Limb (tissue), 2 donors: ENCODE results near the gene LAGE3.
"Not testable (repeated sequence)": the region's sequence is repeated elsewhere in the genome, so short reads cannot be mapped to it uniquely, and the experiment has no call there.

Experiments used
- DNase-seq, 2 donors: peaks; one replicate each; pipeline ENCODE4 v3.0.0-alpha.2; 2016; ENCODE audit errors: extremely low spot score in 2 of 2

Gene LAGE3

GRCh38 chrX:154502098-154502497 lies 23.0 kb upstream of the LAGE3 start:
- no peak for DNase-seq

GRCh38 chrX:154501423-154501822 lies 22.3 kb upstream of the LAGE3 start:
- DNase-seq: not testable (repeated sequence)

- DNase-seq: not testable (repeated sequence)
These were observed 17.6 kb upstream of the LAGE3 start for GRCh38 chrX:154496591-154497137.

GRCh38 chrX:154495472-154495922 lies 16.4 kb upstream of the LAGE3 start:
- DNase-seq: no peak

GRCh38 chrX:154494715-154495114 lies 15.6 kb upstream of the LAGE3 start:
- no peak for DNase-seq

GRCh38 chrX:154490414-154491083 lies 11.5 kb upstream of the LAGE3 start, which contains the start of gene SLC10A3:
Gene SLC10A3 (minus strand): TSS chrX:154490629. CDS start chrX:154488940, 1,689 bp downstream.
- DNase-seq: peak; percentile 80 to 92

- no peak for DNase-seq
These were observed 10.9 kb upstream of the LAGE3 start for GRCh38 chrX:154490021-154490413.

- DNase-seq: no peak
These were observed 10.1 kb upstream of the LAGE3 start for GRCh38 chrX:154489182-154489581.

- DNase-seq: no peak
These were observed 9.4 kb upstream of the LAGE3 start for GRCh38 chrX:154488336-154489075.

- DNase-seq: no peak
These were observed 8.6 kb upstream of the LAGE3 start for GRCh38 chrX:154487518-154488290.

- peak; percentile 15 to 77 for DNase-seq
These were observed 7.5 kb upstream of the LAGE3 start, which contains the start of gene UBL4A for GRCh38 chrX:154486396-154487207. Gene UBL4A (minus strand): TSS chrX:154486615. CDS start chrX:154486584, 31 bp downstream.

- DNase-seq: no peak
These were observed 6.9 kb upstream of the LAGE3 start for GRCh38 chrX:154486052-154486395.

GRCh38 chrX:154485150-154486051 lies 6.3 kb upstream of the LAGE3 start:
- no peak for DNase-seq

- DNase-seq: no peak
These were observed 5.4 kb upstream of the LAGE3 start for GRCh38 chrX:154484255-154485149.

GRCh38 chrX:154483325-154483724 lies 4.2 kb upstream of the LAGE3 start:
- no peak for DNase-seq

GRCh38 chrX:154482786-154483185 lies 3.7 kb upstream of the LAGE3 start:
- DNase-seq: no peak

GRCh38 chrX:154481911-154482601 lies 3.0 kb upstream of the LAGE3 start:
- DNase-seq: no peak

GRCh38 chrX:154481195-154481594 lies 2.1 kb upstream of the LAGE3 start:
- DNase-seq: no peak
